Sigmoid colon (tissue), 3 donors: Measurements from ENCODE around the gene LRCH4.
A peak's percentile ranks its signal among the peaks of the same experiment; 100 is the strongest.

Experiments
- CTCF ChIP-seq, 4 experiments: fragments of 450-650 bp in 3 of 4; fragments of 200-600 bp in 1 of 4; IDR thresholded peaks; one replicate each; pipeline ENCODE4 v1.5.1; 2016 to 2019; ENCODE audit warnings: antibody characterized with exemption in 4 of 4, mild to moderate bottlenecking in 3 of 4, moderate library complexity in 2 of 4
- POLR2A ChIP-seq, 2 donors: fragments of 450-650 bp; IDR thresholded peaks; one replicate each; pipeline ENCODE4 v1.6.1; 2016; ENCODE audit warnings: antibody characterized with exemption in 2 of 2, mild to moderate bottlenecking in 2 of 2, moderate library complexity in 2 of 2

GRCh38 chr7:100538654-100539435 is 47.1 kb downstream of the LRCH4 start, which contains the start of gene AGFG2:
- TF ChIP-seq CTCF (IDR thresholded peaks at IDR 0.05) (no peak), POLR2A (IDR thresholded peaks at IDR 0.05) (peak; percentile 87 to 93)
